HG02798 (cell line): ENCODE measurements around the gene NRXN3.

Experiments
- ATAC-seq: cut with Tn5 transposase; IDR thresholded peaks from one replicate; pipeline ENCODE4 v1.9.1; 2021; ENCODE audit warnings: mild to moderate bottlenecking; ENCODE audit not compliant: unreplicated experiment, poor library complexity

Gene NRXN3

DNA sequence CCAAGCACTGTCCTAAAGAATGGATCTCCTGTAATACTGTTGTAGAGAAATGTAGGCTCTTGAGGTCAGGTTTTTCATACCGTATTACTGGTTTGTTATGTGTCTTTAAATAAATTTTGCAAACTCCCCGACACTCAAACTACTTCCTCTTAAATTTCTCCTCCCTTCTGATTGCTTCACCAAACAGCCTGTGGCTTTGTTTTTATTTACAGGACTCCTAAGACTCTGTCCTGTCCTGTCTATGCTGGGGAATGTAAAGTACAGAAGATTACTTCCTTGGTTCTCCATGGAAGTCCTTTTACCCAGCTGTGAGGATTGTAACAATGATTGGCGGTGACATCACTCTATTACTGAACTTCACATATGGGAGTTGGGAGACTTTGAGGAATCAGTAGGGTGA, 1167.6 kb downstream of the NRXN3 start:
- no peak for ATAC-seq

DNA sequence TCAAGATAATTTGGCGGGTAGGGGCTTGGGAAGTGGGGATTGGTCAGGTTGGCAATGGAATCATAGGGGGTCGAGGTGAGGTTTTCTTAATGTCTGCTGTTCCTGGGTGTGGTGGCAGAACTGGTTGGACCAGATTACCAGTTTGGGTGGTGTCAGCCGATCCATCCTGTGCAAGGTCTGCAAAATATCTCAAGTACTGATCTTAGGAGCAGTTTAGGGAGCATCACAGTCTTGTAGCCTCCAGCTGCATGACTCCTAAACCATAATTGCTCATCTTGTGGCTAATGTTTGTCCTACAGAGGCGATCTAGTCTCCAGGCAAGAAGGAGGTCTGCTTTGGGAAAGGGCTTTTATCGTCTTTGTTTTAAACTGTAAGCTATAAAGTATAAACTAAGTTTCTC, 1172.8 kb downstream of the NRXN3 start:
- no peak for ATAC-seq

DNA sequence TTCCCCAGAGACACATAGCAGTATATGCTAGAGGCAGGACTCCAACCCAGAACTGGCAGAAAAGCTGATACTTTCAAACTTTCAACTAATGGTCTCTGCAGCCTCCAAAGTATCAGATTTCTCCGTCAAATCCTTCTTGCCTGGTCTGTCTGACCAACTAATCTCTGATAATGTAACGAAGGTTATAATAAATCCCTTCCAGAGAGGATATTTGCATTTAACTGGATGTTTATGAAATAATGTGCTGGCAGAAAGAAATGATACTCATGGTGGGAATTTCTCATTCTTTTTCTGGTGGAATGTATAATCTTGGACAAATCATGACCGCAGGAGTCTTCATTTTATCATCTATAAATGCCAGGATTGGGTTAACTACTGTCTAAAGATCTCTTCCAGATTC, 1180.8 kb downstream of the NRXN3 start:
- no peak for ATAC-seq

DNA sequence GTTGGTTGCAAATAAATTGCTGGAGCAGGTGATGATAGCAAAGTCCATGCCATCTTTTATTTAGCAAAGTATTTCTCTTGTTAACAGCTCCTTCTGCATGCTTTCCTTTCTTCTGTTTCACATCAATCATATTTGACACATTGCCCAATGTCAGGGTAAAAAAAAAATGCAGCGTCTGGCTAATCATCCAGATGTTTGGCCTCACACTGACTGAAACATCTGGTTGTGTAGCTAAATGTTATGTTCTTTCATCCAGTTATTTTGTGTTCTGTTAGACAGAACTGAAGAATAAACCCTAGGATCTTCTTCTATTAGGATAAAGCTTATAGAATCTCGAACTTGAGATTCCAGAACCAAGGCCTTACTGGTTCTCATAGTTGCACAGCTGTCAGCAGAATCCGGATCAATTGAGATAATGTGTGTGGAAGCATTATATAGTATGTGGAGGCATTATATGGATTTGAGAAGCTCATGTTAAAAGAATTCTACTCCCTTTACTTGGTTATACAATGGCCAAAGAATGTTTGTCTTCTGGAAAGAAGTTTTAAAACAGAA, 1182.0 kb downstream of the NRXN3 start:
- no peak for ATAC-seq

DNA sequence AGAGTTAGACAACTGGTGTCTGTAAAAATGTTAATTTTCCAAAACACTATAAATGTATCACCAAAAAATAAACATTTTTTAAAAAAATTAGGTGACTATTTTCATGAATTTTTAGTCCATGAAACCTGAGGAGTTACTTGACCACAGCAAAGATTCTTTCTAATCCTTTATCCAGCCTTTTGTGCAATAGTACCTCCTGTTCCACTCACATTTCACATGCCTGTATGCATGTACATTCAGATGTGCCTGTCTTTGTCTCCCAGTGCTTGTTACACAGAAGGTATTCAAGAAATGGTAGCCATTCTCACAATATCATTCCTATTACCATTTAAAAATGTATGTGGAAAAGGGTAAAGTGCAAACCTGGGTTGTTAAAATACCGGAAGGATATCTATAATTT, 1184.2 kb downstream of the NRXN3 start:
- ATAC-seq = no peak

DNA sequence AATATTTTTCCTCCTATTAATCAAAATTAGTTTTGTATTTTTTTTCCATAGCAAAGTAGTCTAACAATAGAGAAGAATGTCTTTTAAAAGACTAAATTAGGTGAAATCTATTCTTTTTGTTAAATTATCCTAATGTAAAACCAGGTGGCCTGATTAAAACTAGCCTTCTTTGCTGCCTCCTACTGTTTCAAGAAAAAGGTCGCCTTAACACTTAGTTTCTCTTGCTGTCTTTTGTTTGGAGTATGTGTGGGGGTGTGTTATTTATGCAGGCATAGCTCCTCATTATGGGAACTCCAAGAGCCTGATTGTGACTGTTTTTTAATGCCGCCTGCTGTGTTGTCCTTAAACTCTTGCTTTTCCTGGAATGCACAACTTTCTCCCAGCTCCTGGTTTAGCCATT, 1185.9 kb downstream of the NRXN3 start:
- no peak for ATAC-seq

DNA sequence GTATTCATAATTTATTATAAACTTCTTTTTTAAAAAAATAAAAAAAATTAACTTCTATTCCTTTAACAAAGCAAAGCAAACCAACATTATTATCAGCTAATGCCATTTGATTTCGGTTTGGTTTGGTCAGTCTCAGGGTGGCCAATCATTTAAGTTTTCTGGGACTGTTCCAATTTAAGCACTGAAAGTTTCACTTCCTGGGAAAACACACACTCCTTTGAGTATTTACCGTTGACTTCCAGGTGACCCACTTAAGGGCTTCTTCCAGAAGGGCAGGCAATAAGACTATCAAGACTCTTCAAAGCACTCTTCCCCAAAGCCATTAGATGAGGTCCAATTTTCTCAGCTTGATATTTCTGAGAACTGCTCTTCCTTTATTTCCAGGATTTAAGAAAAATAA, 1187.1 kb downstream of the NRXN3 start:
- ATAC-seq = no peak

DNA sequence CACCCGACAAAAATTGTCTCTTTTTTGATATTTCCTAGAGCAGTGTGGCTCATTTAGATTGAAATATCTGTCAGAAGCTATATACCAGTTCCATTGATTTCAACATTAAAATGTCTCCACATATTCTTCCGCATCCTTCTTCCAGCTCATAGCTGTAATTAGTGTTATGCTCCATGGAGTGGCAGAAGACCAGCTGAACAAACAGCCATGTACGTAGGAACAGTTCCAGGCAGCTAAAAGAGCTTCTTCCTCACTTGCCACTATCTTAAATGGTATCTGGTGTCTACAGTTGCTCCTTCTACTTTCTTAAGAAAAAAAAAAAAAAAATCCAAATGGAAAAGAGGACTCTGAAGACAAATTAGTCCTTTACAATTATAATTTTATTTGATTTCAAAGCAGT, 1193.1 kb downstream of the NRXN3 start:
- ATAC-seq = no peak

DNA sequence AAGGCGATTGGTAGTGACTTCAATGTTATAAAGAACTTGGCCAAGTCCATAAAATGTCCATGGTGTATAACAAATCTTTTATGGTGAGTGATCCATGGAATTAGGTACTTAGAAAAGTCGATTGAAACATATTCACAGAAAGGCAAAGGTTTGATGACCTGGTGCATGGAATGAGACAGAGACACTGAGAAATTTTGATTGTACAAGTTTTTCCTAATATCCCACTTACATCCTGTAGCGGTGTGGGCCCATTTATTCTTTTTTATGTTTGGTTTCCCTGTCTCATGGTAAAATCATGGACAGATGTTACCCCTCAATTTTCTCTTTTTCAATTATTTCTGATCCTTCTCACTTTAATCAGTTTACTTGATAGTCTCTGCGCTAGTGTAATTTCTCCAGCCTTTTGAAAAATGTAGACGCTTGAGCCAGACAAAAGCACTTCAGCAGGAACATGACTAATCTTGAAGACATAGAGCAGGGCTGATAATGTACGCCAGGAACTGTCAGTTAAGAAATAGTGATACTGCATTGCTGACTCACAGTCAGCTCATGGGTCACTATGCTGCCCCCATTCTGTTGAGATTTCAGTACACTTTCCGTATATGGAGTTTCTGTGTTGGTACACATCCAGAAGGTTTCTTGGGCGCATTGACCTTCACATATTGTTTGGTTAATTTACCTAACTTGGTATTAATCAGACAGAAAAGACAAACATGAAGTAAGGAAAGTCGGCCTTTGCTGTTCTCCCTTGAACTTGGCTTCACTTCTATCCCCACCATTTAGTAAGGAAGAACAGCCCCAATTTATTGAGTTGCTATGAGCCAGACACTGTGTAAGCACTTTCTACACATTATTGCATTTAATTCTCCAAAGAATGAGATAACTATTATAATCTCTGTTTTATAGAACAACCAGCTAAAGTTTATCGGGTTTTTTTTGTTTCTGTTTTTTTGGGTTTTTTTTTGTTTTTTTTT, 1199.5 kb downstream of the NRXN3 start:
- no peak for ATAC-seq

DNA sequence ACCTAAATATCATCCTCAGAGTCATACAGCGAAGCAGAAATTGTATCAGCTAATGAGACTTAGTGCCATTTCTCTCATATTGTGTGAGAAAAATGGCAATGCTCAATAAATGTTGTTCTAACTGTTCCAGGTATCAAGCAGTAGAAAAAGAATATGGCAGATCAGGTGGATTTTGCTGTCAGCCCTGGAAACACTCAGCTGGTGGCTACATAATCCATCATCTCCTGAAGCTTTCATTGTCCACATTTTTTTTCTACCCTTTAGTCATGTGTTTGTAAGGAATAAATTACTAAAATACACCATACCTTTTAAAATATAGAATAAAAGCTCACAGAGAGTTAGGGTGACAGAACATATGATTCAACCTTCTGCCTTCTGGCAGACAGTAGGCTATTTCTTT, 1200.8 kb downstream of the NRXN3 start:
- no peak for ATAC-seq

DNA sequence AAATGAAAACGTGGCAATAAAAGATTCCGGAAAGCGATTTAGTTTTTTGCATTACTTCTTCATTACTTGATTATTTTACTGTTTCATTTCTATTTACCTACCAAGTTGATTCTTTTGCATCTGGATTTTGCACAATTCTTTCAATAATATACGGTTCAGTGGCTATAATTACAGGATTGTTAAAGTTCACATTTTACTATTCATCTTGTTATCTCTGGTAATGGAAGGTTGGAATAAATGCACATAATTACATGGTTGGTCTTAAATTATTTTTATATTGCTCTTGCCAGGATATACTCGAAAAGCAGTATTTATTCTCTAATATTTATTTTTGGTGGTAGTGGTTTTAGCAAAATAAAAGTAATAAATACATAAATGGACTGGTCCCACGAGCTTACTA, 1203.3 kb downstream of the NRXN3 start:
- ATAC-seq = no peak

DNA sequence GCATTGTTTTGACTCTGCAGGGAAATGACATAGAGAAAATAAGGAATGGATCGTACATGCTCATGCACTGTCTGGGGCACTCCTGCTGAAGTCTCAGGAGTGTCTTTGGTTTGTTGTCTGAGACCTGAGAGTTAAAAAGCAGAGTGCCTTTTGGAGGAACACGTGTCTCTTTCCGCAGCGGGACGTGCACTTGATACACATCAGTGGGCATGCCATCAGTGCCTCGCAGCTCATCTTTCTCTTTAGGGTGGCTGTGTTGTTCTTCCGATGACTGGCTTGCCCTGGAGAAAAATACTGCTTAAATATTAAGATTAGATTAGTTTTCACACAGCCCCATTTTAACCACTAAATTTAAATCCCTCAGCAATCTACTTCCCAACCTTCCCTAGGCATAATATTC, 1205.2 kb downstream of the NRXN3 start:
- ATAC-seq = no peak

DNA sequence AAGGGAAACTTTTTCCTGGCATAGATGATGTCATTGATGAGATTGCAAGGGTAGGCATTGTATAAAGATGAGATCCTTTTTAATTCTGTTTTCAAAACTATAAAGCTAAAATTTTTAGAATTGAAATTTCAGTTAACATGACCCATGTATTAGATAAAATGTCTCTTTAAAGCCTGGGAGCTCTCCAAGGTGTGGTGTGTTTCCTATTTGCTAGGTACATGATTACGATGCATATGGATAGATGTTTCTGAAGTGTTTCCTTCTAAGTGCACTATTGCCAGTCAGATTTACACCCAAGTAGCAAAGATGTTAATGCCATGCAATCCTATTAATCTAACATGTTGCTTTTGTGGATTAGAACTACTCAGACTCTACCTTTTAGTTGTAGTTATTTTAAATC, 1206.4 kb downstream of the NRXN3 start:
- no peak for ATAC-seq

DNA sequence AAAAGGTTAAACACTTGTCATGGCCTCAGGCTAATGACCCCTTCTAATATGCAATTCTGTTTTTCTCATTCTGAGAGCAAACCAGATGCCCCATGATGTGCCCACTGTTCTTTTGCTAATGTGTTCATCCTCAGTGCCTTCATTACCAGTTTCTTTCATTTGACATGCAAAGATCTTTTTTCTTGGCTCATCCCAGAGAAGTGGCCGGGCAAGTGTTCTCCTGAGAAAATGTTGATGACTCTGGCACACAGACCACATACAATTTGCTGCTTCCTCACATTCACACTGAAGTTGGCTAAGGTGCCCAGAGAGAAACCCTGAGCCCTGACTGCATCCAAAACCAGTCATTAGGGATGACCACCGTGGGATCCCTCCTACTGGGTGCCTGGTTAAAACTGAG, 1207.8 kb downstream of the NRXN3 start:
- no peak for ATAC-seq

DNA sequence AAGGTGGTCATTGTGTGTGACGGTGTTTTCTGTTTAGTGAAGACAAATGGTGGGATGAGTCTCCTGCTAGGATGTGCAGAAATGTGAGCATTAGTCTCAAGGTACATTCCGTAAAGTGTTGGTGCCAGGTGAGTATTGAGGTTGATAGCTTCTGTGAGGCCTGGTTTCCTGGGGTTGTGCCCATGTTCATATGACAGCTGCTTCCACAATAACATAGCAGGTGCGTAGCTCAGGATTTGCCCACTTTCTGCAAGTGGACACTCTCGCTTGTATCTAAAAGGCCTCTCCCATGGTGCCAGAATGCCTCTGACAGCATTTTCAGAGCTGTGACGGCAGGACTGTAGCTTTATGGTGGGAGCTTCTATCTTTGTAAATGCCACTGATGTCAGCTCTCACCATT, 1209.1 kb downstream of the NRXN3 start:
- ATAC-seq = no peak

DNA sequence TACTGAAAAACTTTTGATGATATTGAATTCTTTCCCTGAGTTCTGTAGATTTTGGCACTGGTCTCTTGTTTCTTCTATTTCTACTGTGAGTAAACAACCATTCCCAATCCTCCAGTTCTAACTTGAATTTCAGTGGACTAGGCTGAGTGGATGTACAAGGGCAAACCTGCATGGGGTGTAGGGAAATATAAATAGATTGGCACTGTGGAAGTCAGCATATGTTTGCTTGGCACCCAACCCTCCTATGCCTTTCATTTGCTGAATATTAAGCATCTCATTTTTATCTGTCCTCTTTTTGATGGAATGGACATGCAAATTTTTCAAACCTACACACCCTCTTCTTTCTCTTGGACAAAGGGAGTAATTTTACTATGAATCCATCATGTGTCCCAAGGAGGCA, 1212.9 kb downstream of the NRXN3 start:
- ATAC-seq = no peak

DNA sequence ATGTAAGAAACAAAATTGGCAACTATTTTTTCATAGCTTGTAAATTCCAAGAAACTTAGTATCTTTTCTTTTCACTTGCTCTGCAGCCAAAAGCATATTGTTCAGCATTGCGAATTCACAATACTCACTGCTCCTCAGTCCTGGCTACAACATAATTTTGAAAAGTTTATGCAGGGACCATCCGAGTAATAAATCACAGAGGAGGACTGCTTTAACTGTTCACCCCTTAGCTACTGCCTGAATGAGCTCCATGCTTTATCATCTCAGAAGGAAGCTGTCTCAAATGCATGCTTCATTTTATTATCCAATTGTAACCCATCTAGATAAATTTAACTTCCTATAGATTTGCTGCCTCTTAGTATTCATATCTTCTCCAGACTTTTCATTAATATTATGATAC, 1213.3 kb downstream of the NRXN3 start:
- no peak for ATAC-seq

DNA sequence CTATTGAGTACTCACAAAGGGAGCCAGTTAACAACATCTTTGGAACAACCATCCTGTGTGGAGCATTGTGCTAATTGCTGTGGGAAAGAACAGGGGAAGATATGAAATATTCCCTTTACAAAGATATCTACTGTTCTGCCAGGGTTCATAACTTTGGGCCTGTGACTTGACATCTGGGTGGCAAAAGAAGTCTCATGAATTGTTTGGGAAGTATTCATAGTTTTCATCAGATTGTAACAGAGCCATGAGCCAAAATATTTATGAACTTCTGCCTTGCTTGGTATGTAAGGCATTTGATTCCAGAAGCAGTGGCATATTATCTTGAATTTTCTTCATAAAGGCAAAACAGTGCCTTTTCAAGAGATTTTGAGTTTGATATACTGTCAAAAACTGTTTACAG, 1224.9 kb downstream of the NRXN3 start:
- ATAC-seq = no peak

DNA sequence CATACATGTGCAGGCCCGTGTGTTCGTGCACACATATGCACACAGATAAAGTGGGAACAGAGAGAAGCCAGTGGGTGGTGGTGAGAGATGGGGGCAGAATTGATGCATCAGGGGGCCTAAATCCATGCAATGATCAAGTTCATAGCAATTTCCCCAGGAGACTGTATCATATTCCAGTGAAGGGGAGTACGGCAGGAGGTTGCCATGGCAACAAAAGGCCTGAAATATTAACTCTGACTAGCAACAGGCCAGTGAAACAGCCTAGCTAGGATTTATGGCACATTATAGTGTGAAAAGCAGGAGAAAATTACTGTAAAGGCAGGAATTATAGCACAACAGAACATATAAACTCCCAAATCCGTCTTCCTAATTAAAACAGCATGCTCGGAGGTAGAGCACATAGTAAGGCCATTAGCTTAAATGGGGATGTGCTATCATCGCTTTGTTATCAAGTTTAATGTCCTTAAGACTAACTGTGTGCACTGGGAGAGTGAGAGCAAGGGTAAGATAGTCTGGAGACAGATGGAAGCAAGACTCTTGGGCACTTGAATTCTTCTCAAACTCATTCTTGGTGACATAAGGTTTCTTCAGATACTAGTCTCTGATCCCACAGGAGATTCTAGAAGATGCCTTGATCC, 1234.8 kb downstream of the NRXN3 start:
- ATAC-seq = no peak

DNA sequence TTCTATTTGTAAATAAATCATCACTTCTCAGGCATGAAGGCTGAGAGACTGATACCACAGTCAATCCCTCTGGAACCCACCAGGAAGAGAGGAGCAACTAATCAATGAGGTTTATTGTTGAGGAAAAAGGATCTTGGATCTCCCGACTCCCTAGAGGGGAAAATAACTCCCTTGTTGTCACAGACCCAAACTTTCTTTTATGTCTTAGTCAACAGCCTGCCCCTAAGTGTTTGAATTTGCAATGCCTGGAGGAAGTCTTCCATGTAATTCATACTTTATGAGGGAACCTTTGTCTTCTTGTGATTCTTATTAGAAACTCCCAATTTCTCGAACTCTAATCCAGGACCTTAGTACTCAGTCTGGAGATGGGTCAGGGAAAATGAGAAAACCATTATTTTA, 1235.3 kb downstream of the NRXN3 start:
- ATAC-seq = no peak

DNA sequence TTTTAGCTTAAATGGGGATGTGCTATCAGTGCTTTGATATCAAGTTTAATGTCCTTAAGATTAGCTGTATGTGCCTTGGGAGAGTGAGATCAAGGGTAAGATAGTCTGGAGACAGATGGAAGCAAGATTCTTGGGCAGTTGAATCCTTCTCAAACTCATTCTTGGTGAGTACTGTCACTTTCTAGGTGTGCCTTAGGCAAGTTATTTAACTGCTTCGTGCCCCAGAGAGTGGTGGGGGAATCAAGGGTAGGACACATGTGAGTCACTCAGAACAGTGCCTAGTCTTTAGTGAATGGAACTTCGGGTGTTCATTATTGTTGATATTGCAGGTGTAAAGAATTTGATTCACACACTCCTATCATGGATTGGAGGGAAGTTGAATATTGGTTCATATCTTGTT, 1237.4 kb downstream of the NRXN3 start:
- ATAC-seq = no peak

DNA sequence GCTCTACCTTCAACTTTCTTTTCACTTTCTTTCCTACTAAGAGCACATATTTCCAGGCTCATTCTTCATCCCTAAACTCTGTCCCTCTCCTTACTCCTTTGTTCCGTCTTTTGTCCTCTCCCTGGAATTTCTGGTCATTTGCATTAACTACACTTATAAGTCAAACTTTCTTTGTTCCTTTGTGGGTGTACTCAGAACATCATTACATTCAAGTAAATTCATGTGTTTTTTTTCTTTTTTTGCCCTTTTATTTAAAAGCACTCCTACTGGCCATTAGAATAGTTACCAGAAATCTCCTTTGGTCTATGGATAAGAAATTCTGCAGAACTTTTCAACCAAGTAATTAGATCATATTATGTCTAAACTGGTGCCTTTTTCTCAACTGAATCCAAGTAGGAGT, 1238.5 kb downstream of the NRXN3 start:
- no peak for ATAC-seq
